Activated CD4-positive, CD25-positive, alpha-beta regulatory T cell (primary cell): ENCODE data around the gene ARL4C.

Experiments
- DNase-seq, 4 experiments: peaks; one replicate each; lab custom pipeline; 2025; lab: John Stamatoyannopoulos, UW

Gene ARL4C

DNA sequence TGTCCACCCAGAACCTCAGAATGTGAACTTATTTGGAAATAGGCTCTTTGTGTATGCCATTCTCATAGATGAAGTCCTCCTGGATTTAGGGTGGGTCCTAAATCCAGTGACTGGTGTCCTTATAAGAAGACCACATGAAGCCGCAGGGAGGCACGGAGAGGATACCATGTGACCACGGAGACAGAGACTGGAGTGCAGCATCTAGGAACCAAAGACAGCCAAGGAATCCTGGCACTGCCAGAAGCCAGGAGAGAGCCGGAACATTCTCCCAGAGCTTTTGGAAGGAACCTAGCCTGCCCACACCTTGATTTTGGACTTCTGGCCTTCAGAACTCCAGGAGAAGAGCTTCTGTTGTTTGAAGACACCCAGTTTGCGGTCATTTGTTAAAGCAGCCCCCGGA is 49.7 kb downstream of the ARL4C start:
- no peak for DNase-seq

DNA sequence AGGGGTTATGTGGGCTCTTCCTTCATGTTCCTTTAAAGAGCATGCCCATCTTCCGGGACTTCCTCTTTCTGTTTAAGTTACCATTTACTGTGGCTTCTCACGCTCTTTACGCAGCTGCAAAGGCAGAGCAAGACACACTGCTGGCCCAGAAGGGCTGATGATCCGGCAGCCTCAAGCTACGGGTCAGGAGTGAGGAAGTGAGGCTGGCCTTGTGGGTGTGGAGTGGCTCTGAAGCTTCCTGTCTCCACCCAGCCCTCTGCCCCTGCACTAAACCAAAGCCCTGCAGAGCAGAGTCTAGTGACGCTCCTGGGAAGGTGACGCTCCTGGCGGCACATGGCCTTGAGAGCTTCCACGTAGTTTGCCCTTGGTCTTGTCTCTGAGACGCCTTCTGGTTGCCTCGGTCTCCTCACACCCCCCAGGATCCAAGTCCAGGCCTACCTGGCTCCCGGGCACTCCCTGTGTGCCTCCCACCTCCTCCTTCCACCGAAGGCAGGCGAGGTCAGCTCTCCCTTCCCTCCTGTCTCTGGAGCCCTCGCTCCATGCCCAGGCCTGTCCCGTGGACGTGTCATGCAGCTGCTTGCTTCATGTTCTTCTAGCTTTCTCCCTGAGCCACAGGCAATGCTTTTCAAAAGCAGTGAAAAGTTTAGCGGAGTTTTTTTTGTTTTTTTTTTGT is 50.3 kb downstream of the ARL4C start:
- DNase-seq, result peak; percentile 22 to 64 (median 44)

DNA sequence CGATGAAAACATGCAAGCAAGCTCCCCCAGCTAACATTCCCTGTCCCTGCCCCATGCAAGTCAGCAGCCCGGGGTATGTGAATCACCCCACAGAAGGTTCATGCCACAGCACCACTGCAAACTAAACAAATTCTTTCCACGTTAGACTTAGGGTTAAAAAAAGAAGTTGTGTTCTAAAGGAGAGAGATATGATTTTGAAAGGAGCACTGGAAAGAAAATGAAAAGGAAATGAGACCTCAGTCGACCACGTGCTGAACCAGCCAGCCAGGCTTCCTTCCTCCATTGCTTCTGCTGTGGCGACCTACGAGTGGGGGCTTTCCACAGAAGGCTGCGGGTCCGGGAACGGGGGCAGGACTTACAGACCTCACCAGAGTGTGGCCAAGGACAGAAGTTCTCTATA is 52.0 kb downstream of the ARL4C start:
- no peak for DNase-seq

DNA sequence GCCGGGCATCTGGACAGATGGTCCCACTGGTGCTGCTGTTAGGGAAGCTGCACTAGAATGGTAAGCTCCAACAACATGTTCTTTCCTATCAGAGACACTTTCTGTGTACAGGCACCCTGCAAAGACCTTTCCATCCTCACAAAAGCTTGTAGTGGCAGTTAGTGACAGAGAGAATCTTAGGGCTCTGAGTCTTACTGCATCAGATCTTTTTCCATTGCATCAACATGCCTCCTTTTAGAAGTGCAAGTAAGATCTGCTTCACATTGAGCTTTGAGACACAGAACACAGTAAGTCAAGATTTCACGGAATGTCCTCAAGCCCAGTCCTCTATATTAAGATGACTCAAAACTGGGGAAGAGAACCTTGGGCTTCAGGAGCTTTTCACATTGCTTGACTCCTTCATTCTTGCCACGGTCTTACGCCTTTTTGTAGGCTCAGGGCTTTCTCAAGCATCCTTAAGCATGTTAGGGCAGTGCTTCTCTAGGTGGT is 52.6 kb downstream of the ARL4C start:
- DNase-seq, result no peak
